Spleen (tissue), 11 donors: ENCODE measurements around the gene EPHA4. TPM values are rescaled to one million over a fixed set of nuclear protein-coding genes. Genes with fewer than 3 reads are reported as not detected.

ENCODE experiments used
- DNase-seq: peaks from one replicate; pipeline ENCODE4 v3.0.0-alpha.2; 2020
- H3K27ac ChIP-seq, 8 donors: fragments of 200-600 bp; sonication (generic) in 7 of 8; 1 replicate in 4 of 8; 2 replicates in 4 of 8; pipeline versions ENCODE4 v1.5.0 to v1.8.0; 2016 to 2021; ENCODE audit warnings: inconsistent platforms in 4 of 8, mild to moderate bottlenecking in 4 of 8, moderate library complexity in 1 of 8
- H3K27me3 ChIP-seq, 7 donors: fragments of 200-600 bp; sonication (generic) in 6 of 7; replicated peaks in 1 of 7; 1 replicate in 4 of 7; 2 replicates in 3 of 7; pipeline versions ENCODE4 v1.5.0 to v1.8.0; 2016 to 2021; ENCODE audit warnings: inconsistent platforms in 3 of 7, mild to moderate bottlenecking in 1 of 7
- H3K36me3 ChIP-seq, 6 donors: fragments of 200-600 bp; sonication (generic) in 5 of 6; 1 replicate in 4 of 6; 2 replicates in 2 of 6; pipeline versions ENCODE4 v1.5.0 to v1.8.0; 2016 to 2021; ENCODE audit warnings: inconsistent platforms in 2 of 6
- H3K4me1 ChIP-seq, 6 donors: fragments of 200-600 bp; sonication (generic) in 5 of 6; 1 replicate in 3 of 6; 2 replicates in 3 of 6; pipeline versions ENCODE4 v1.5.0 to v1.8.0; 2016 to 2021; ENCODE audit warnings: inconsistent platforms in 3 of 6
- H3K4me3 ChIP-seq, 8 donors: fragments of 200-600 bp; sonication (generic) in 7 of 8; 1 replicate in 4 of 8; 2 replicates in 4 of 8; pipeline versions ENCODE4 v1.5.0 to v1.8.0; 2016 to 2021; ENCODE audit warnings: inconsistent platforms in 4 of 8, mild to moderate bottlenecking in 4 of 8, moderate library complexity in 2 of 8
- H3K9me3 ChIP-seq, 8 donors: fragments of 200-600 bp; sonication (generic) in 7 of 8; 1 replicate in 4 of 8; 2 replicates in 4 of 8; pipeline versions ENCODE4 v1.5.0 to v1.8.0; 2016 to 2021; ENCODE audit warnings: inconsistent platforms in 4 of 8
- CTCF ChIP-seq, 11 experiments: fragments of 200-600 bp in 7 of 11; fragments of 450-650 bp in 4 of 11; sonication (generic) in 4 of 11; IDR thresholded peaks in 8 of 11; conservative IDR thresholded peaks in 3 of 11; 1 replicate in 7 of 11; 2 replicates in 4 of 11; pipeline versions ENCODE4 v1.4.0 to v1.8.0; 2016 to 2021; ENCODE audit warnings: antibody characterized with exemption in 11 of 11, inconsistent platforms in 4 of 11, mild to moderate bottlenecking in 1 of 11
- POLR2A ChIP-seq, 3 donors: fragments of 450-650 bp; IDR thresholded peaks; one replicate each; pipeline ENCODE4 v1.5.1; 2017; ENCODE audit warnings: antibody characterized with exemption in 3 of 3, mild to moderate bottlenecking in 1 of 3
- POLR2AphosphoS5 ChIP-seq, 3 donors: sonication (generic); formaldehyde crosslinking; IDR thresholded peaks; one replicate each; pipeline ENCODE4 v1.5.1; 2017; ENCODE audit warnings: antibody characterized with exemption in 3 of 3
- WGBS, 5 donors: extraction: QIAGEN DNeasy Blood & Tissue Kit in 3 of 5; methylation state at CpG; one replicate each; pipeline versions ENCODE4 v1.1.5 to v1.1.7; 2013 to 2018; 5-methylcytosine and 5-hydroxymethylcytosine counted together
- intact Hi-C: fragments of 100-400 bp; cut with DNase I; formaldehyde crosslinking; loops from one replicate; pipeline ENCODE4 v1.15.0; 2023; ENCODE audit warnings: low total_unique reads
- polyA plus RNA-seq, 3 donors: library from polyadenylated mRNA; stranded (reverse); fragments of 200-250 nt; gene quantifications; one replicate each; pipeline ENCODE4 v1.2.1, GENCODE V29; 2013
- total RNA-seq, 7 donors: library from RNA; depleted of rRNA in 3 of 7; stranded (reverse); fragments of >200 nt in 3 of 7; fragmentation: NEBNext Ultra II Directional in 4 of 7; extraction: Animal tissue kit (Norgen Biotek cat#: 25700) in 4 of 7; gene quantifications; one replicate each; pipeline versions ENCODE4 v1.1.0 to v1.2.1, GENCODE V29; 2016 to 2021
- donor health status: healthy with polysubstance abuse.
- donor health status: DM: no; HTN: no; CAD: no; lungs with moderate emphysema.
- donor health status: DM: no; HTN: no; CAD: no.
- donor health status: Bipolar disorder and iron deficiency.
- donor health status: healthy.
- donor health status: DM: no; HTN: no; CAD: no.
- donor health status: DM: yes; HTN: yes; CAD: no.

The EPHA4 gene
- total and polyA plus RNA-seq, 10 donors, result 0.80 to 21.0 (median 14.0) TPM

- Histone ChIP-seq H3K9me3 (no peaks in the 10 kb centered on the region), H3K36me3 (no peaks in the 10 kb centered on the region), H3K4me1 (no peaks in the 10 kb centered on the region), H3K4me3 (no peak overlapping the region), H3K27me3 (no peaks in the 10 kb centered on the region), H3K27ac (no peak overlapping the region)
- intact Hi-C loops, result no loop called here
- DNase-seq, result no peak
- TF ChIP-seq POLR2A (IDR thresholded peaks at IDR 0.05) (no peak), POLR2AphosphoS5 (IDR thresholded peaks at IDR 0.05) (no peak), CTCF (IDR thresholded peaks at IDR 0.05 in 8 of 11, conservative IDR thresholded peaks at IDR 0.05 in 3 of 11) (no peak)
- 25 to 47% (median 33%) methylated on average over 2 of the region's 2 CpGs for WGBS, 5 donors
Observed at GRCh38 chr2:221377597-221377996, 194.5 kb downstream of the EPHA4 start.

- intact Hi-C loops, result no loop called here
- 91 to 97% (median 94%) methylated on average over 2 of the region's 2 CpGs for WGBS, 5 donors
- no peak for DNase-seq
- H3K27ac ChIP-seq, result no peak overlapping the region
- H3K9me3 ChIP-seq, result no peaks in the 10 kb centered on the region
- H3K27me3 ChIP-seq, result peaks cover 0 to 4% (median 0%) of the 10 kb centered on the region in 7 donors
- TF ChIP-seq POLR2AphosphoS5 (IDR thresholded peaks at IDR 0.05), result no peak
- TF ChIP-seq POLR2A (IDR thresholded peaks at IDR 0.05), result no peak
- TF ChIP-seq CTCF (IDR thresholded peaks at IDR 0.05 in 8 of 11, conservative IDR thresholded peaks at IDR 0.05 in 3 of 11), result no peak
- H3K4me3 ChIP-seq, result no peak overlapping the region
- H3K4me1 ChIP-seq, result no peaks in the 10 kb centered on the region
- H3K36me3 ChIP-seq, result no peaks in the 10 kb centered on the region
Observed at GRCh38 chr2:221377066-221377465, 195.0 kb downstream of the EPHA4 start.

GRCh38 chr2:221374234-221374633, 197.9 kb downstream of the EPHA4 start:
- TF ChIP-seq POLR2A (IDR thresholded peaks at IDR 0.05) (no peak), CTCF (IDR thresholded peaks at IDR 0.05 in 8 of 11, conservative IDR thresholded peaks at IDR 0.05 in 3 of 11) (no peak), POLR2AphosphoS5 (IDR thresholded peaks at IDR 0.05) (no peak)

GRCh38 chr2:221372907-221373306, 199.2 kb downstream of the EPHA4 start:
- peaks cover 0 to 9% (median 0%) of the 10 kb centered on the region in 7 donors for H3K27me3 ChIP-seq
- intact Hi-C loops, result no loop called here
- no peak for TF ChIP-seq POLR2A (IDR thresholded peaks at IDR 0.05)
- TF ChIP-seq CTCF (IDR thresholded peaks at IDR 0.05 in 8 of 11, conservative IDR thresholded peaks at IDR 0.05 in 3 of 11), result no peak
- no peak for TF ChIP-seq POLR2AphosphoS5 (IDR thresholded peaks at IDR 0.05)
- 86 to 95% (median 93%) methylated on average over 7 of the region's 7 CpGs for WGBS, 5 donors
- H3K36me3 ChIP-seq, result no peaks in the 10 kb centered on the region
- no peaks in the 10 kb centered on the region for H3K9me3 ChIP-seq
- H3K27ac ChIP-seq, result no peak overlapping the region
- H3K4me1 ChIP-seq, result no peaks in the 10 kb centered on the region
- DNase-seq, result no peak
- H3K4me3 ChIP-seq, result no peak overlapping the region

More at GRCh38 chr2:221374234-221374633, 197.9 kb downstream of the EPHA4 start:
- no peaks in the 10 kb centered on the region for H3K9me3 ChIP-seq
- peaks cover 0 to 9% (median 0%) of the 10 kb centered on the region in 7 donors for H3K27me3 ChIP-seq
- no peak overlapping the region for H3K4me3 ChIP-seq
- no peak for DNase-seq
- H3K27ac ChIP-seq, result no peak overlapping the region
- H3K4me1 ChIP-seq, result no peaks in the 10 kb centered on the region
- intact Hi-C loops, result no loop called here
- no peaks in the 10 kb centered on the region for H3K36me3 ChIP-seq
- 88 to 95% (median 90%) methylated on average over 9 of the region's 9 CpGs for WGBS, 5 donors
